MM.1S (cell line): ENCODE measurements around the gene YWHAE.
"Not testable (repeated sequence)": the region's sequence is repeated elsewhere in the genome, so short reads cannot be mapped to it uniquely, and the experiment has no call there.

Experiments used
- DNase-seq: peaks from one replicate; pipeline ENCODE4 v3.0.0-alpha.2; 2015
- H2AFZ ChIP-seq: fragments of 300-600 bp; sonication (generic); 2 replicates; pipeline ENCODE4 v1.6.0; 2016; ENCODE audit warnings: antibody characterized with exemption, low read length
- H3F3A ChIP-seq: fragments of 300-600 bp; sonication (generic); 2 replicates; pipeline ENCODE4 v1.6.1; 2016; ENCODE audit warnings: mild to moderate bottlenecking, antibody characterized with exemption, low read length, moderate library complexity, mixed read lengths; ENCODE audit not compliant: insufficient read depth
- H3K27ac ChIP-seq: fragments of 300-600 bp; sonication (generic); 2 replicates; pipeline ENCODE4 v1.5.1; 2016; ENCODE audit warnings: mild to moderate bottlenecking, low read length
- H3K27me3 ChIP-seq: fragments of 300-600 bp; sonication (generic); replicated peaks from 2 replicates; pipeline ENCODE4 v1.6.0; 2016; ENCODE audit warnings: low read length; ENCODE audit not compliant: insufficient read depth
- H3K36me3 ChIP-seq: fragments of 300-600 bp; sonication (generic); replicated peaks from 2 replicates; pipeline ENCODE4 v1.6.1; 2016; ENCODE audit warnings: mild to moderate bottlenecking, low read length, mixed read lengths; ENCODE audit not compliant: insufficient read depth
- H3K4me1 ChIP-seq: fragments of 300-600 bp; sonication (generic); 2 replicates; pipeline ENCODE4 v1.6.1; 2016; ENCODE audit warnings: low read length, mixed read lengths
- H3K4me2 ChIP-seq: fragments of 300-600 bp; sonication (generic); 2 replicates; pipeline ENCODE4 v1.6.0; 2016; ENCODE audit warnings: low read depth, low read length
- H3K4me3 ChIP-seq: fragments of 300-600 bp; sonication (generic); 2 replicates; pipeline ENCODE4 v1.5.1; 2016; ENCODE audit warnings: low read length, mixed read lengths
- H3K79me2 ChIP-seq: fragments of 300-600 bp; sonication (generic); 2 replicates; pipeline ENCODE4 v1.6.1; 2016; ENCODE audit warnings: mixed run types, low read length, mixed read lengths
- H3K9ac ChIP-seq: fragments of 300-600 bp; sonication (generic); 2 replicates; pipeline ENCODE4 v1.6.1; 2016; ENCODE audit warnings: low read length, mixed read lengths
- H3K9me2 ChIP-seq: fragments of 300-600 bp; sonication (generic); replicated peaks from 2 replicates; pipeline ENCODE4 v1.6.1; 2016; ENCODE audit warnings: mild to moderate bottlenecking, low read length, mixed read lengths; ENCODE audit not compliant: insufficient read depth
- H3K9me3 ChIP-seq: fragments of 300-600 bp; sonication (generic); replicated peaks from 2 replicates; pipeline ENCODE4 v1.6.1; 2016; ENCODE audit warnings: mild to moderate bottlenecking, low read length, mixed read lengths; ENCODE audit not compliant: insufficient read depth
- H4K20me1 ChIP-seq: fragments of 300-600 bp; sonication (generic); 2 replicates; pipeline ENCODE4 v1.6.1; 2016; ENCODE audit warnings: mild to moderate bottlenecking, low read length, moderate library complexity, mixed read lengths; ENCODE audit not compliant: insufficient read depth
- EZH2 ChIP-seq: fragments of 300-600 bp; sonication (generic); optimal IDR thresholded peaks from 2 replicates; pipeline ENCODE3; 2017; ENCODE audit warnings: low read depth, mild to moderate bottlenecking, antibody characterized with exemption, low read length, mixed read lengths
- EZH2phosphoT487 ChIP-seq: fragments of 300-600 bp; sonication (generic); IDR thresholded peaks from 2 replicates; pipeline ENCODE4 v1.6.1; 2018; ENCODE audit warnings: antibody characterized with exemption, low read length
- TF ChIP-seq, protein P1 (sequence below): fragments of 300-600 bp; sonication (generic); IDR thresholded peaks from 2 replicates; pipeline ENCODE4 v1.5.1; 2016; ENCODE audit warnings: antibody characterized with exemption, low read length, mixed read lengths

Gene YWHAE

DNA sequence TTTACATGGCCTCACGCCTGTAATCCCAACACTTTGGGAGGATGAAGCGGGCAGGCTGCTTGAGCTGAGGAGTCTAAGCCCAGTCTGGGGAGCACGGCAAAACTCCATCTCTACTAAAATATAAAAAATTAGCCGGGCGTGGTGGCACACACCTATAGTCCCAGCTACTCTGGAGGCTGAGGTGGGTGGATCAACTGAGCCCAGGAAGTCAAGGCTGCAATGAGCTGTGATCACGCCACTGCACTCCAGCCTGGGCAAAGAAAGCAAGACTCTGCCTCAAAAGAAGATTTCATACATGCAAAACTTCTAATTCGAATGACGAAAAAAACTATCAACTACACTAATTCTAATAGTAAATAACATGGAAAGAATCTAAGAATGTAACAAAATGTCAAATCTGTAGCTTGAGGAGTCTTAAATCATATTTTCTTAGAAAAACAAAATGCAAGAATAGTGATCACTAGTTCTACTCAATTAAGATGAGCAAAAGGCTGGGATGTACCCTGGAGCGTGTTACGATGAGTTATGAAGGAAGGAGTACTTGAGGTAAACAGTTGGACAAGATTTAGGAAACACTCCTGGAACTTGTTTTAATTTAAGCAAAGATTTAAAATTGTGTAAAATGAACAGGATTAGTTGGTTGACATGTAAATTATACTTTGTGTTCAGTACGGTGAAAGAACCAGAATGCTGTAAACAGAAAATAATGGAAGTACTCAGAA, 20.7 kb downstream of the YWHAE start:
- no peaks in the 10 kb centered on the region for H3K36me3 ChIP-seq
- no peaks in the 10 kb centered on the region for H3K9me2 ChIP-seq
- peaks cover 68% of the 10 kb centered on the region for H3F3A ChIP-seq
- no peaks in the 10 kb centered on the region for H3K27me3 ChIP-seq
- H3K79me2 ChIP-seq, result peaks cover 99% of the 10 kb centered on the region
- no peaks in the 10 kb centered on the region for H3K9me3 ChIP-seq
- H3K4me3 ChIP-seq, result peak overlapping the region; percentile 52
- H3K4me2 ChIP-seq, result peak overlapping the region; percentile 98
- no peak for DNase-seq
- H3K9ac ChIP-seq, result peak overlapping the region; percentile 54; the same call in 1 of the 2 replicates
- peak overlapping the region; percentile 87 for H3K27ac ChIP-seq
- peaks cover 70% of the 10 kb centered on the region for H3K4me1 ChIP-seq
- peaks cover 61% of the 10 kb centered on the region for H4K20me1 ChIP-seq
- no peak overlapping the region for H2AFZ ChIP-seq
- TF ChIP-seq EZH2, result no peak
- TF ChIP-seq, protein P1, sequence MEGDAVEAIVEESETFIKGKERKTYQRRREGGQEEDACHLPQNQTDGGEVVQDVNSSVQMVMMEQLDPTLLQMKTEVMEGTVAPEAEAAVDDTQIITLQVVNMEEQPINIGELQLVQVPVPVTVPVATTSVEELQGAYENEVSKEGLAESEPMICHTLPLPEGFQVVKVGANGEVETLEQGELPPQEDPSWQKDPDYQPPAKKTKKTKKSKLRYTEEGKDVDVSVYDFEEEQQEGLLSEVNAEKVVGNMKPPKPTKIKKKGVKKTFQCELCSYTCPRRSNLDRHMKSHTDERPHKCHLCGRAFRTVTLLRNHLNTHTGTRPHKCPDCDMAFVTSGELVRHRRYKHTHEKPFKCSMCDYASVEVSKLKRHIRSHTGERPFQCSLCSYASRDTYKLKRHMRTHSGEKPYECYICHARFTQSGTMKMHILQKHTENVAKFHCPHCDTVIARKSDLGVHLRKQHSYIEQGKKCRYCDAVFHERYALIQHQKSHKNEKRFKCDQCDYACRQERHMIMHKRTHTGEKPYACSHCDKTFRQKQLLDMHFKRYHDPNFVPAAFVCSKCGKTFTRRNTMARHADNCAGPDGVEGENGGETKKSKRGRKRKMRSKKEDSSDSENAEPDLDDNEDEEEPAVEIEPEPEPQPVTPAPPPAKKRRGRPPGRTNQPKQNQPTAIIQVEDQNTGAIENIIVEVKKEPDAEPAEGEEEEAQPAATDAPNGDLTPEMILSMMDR, result no peak
- no peak for TF ChIP-seq EZH2phosphoT487

DNA sequence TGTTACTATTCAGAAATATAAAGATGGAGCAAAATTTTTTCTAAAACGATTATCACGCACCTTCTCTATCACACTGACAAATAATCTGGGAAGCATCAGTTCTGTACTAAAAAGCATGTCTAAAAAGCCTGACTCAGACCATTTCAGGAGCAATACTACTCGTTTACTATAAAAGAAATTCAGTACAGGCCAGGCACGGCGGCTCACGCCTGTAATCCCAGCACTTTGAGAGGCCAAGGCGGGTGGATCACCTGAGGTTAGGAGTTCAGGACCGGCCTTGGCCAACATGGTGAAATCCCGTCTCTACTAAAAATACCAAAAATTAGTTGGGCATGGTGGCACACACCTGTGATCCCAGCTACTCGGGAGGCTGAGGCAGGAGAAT, 21.6 kb downstream of the YWHAE start:
- H3K36me3 ChIP-seq, result not testable (repeated sequence)
- peaks cover 61% of the 10 kb centered on the region for H4K20me1 ChIP-seq

DNA sequence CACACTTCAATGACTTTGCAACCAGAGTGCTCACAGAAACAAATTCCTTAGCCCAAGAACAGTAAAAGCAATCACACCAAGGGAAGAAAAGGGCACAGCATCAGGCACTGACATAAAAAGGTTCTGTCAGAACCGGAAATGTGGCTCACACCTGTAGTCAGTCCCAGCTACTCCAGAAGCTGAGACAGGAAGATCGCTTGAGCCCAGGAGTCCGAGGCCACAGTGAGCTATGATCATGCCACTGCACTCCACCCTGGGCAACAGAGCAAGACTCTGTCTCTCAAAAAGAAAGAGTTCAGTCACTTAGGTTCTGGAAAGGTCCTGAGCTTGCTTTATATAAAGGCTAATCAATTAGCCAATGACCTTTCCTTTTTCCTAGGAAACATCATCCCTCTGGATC, 22.7 kb downstream of the YWHAE start:
- peaks cover 68% of the 10 kb centered on the region for H3F3A ChIP-seq
- peak overlapping the region; percentile 67 for H3K4me2 ChIP-seq
- H3K27me3 ChIP-seq, result no peaks in the 10 kb centered on the region
- peaks cover 59% of the 10 kb centered on the region for H4K20me1 ChIP-seq
- no peak overlapping the region for H3K4me3 ChIP-seq
- H3K36me3 ChIP-seq, result no peaks in the 10 kb centered on the region
- H3K4me1 ChIP-seq, result peaks cover 89% of the 10 kb centered on the region
- no peak overlapping the region for H2AFZ ChIP-seq
- peak overlapping the region; percentile 87 for H3K27ac ChIP-seq
- TF ChIP-seq EZH2phosphoT487 (no peak), EZH2 (no peak)
- TF ChIP-seq, protein P1, result no peak
- H3K9me2 ChIP-seq, result no peaks in the 10 kb centered on the region
- DNase-seq, result peak; percentile 51
- H3K79me2 ChIP-seq, result peaks cover 99% of the 10 kb centered on the region
- peak overlapping the region; percentile 41; the same call in 1 of the 2 replicates for H3K9ac ChIP-seq
- H3K9me3 ChIP-seq, result no peaks in the 10 kb centered on the region

More for the DNA sequence above, 21.6 kb downstream of the YWHAE start:
- not testable (repeated sequence) for H2AFZ ChIP-seq, H3K4me3 ChIP-seq, H3K9me3 ChIP-seq, H3K27me3 ChIP-seq, DNase-seq, H3K9ac ChIP-seq, H3K9me2 ChIP-seq
- H3K27ac ChIP-seq, result peak overlapping the region; percentile 87; the same call in 1 of the 2 replicates
- peaks cover 68% of the 10 kb centered on the region for H3F3A ChIP-seq
- H3K4me1 ChIP-seq, result peaks cover 79% of the 10 kb centered on the region
- peak overlapping the region; percentile 98 for H3K4me2 ChIP-seq
- H3K79me2 ChIP-seq, result peaks cover 99% of the 10 kb centered on the region

DNA sequence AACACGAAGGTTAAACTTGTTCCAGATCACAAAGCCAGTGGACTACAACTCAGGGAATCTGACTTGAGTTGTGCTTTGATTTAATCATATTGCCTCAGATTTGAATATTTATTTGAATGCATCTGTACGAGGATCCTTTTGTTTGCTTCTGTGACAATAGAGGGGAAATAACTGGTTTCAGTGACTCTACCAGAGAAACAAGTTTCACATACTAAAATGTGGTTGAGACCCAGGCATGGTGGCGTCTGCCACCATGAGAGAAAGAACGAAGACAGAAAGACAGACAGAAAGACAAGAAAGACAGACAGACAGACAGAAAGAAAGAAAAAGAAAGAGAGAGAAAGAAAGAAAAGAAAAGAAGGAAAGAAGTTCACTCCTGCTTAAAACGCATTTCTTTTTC, 24.0 kb downstream of the YWHAE start:
- Histone ChIP-seq H3K4me1 (peaks cover 95% of the 10 kb centered on the region), H3K36me3 (no peaks in the 10 kb centered on the region), H3K27me3 (no peaks in the 10 kb centered on the region), H4K20me1 (peaks cover 65% of the 10 kb centered on the region), H3K4me2 (peak overlapping the region; percentile 67), H3K79me2 (peaks cover 99% of the 10 kb centered on the region), H3K9ac (peak overlapping the region; percentile 51), H2AFZ (no peak overlapping the region), H3F3A (peaks cover 59% of the 10 kb centered on the region), H3K27ac (peak overlapping the region; percentile 87), H3K4me3 (peak overlapping the region; percentile 27), H3K9me2 (no peaks in the 10 kb centered on the region), H3K9me3 (no peaks in the 10 kb centered on the region)
- TF ChIP-seq EZH2phosphoT487 (no peak), EZH2 (no peak)
- TF ChIP-seq, protein P1, result no peak
- peak; percentile 80 for DNase-seq
